ENCODE results near the gene CHAT.

The CHAT gene

DNA sequence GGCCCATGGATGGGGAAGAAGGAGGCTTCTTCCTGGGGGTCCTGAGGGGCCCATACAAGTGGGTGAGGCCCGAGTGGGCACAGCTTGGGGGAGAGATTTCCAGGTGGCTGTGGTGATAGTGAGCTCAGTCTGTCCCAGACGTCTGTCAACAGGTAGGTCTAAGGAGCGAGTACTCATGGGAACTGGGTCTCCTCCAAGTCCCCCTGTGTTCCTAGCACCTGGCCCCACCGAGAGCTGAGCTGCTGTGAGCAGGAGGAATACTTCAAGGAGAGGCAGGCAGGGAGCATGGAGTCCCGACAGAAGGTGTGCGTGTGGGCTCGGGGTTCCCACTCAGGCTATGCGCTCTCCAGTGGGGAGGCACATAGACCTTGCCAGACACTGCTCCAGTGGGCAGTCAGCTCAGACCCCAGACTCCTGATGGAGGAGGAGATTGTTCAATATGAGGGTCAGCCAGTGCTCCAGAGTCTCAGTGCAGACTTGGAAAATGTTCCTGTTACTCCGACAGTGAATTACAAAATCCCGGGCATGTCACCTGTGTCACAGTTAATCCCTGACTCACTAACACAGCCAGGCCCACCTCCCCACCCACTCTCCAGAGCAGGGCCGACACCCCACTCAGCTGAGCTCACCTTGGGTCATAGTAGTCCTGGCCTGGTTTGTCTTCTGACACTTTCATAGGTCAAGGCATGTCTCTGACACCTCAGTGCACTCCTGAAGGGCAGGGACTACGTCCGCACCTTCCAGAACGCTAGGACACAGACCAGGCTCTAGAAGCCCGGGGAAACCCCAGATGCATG lies 37.4 kb downstream of the CHAT start:
- TF ChIP-seq, protein P1, sequence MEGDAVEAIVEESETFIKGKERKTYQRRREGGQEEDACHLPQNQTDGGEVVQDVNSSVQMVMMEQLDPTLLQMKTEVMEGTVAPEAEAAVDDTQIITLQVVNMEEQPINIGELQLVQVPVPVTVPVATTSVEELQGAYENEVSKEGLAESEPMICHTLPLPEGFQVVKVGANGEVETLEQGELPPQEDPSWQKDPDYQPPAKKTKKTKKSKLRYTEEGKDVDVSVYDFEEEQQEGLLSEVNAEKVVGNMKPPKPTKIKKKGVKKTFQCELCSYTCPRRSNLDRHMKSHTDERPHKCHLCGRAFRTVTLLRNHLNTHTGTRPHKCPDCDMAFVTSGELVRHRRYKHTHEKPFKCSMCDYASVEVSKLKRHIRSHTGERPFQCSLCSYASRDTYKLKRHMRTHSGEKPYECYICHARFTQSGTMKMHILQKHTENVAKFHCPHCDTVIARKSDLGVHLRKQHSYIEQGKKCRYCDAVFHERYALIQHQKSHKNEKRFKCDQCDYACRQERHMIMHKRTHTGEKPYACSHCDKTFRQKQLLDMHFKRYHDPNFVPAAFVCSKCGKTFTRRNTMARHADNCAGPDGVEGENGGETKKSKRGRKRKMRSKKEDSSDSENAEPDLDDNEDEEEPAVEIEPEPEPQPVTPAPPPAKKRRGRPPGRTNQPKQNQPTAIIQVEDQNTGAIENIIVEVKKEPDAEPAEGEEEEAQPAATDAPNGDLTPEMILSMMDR (conservative IDR thresholded peaks at IDR 0.05) = no peak
- no peak overlapping the region for H3K27ac ChIP-seq

GRCh38 chr10:49651917-49652316 lies 38.1 kb downstream of the CHAT start:
- TF ChIP-seq, protein P1 (conservative IDR thresholded peaks at IDR 0.05) = no peak
- H3K27ac ChIP-seq = no peak overlapping the region

- TF ChIP-seq, protein P1 (conservative IDR thresholded peaks at IDR 0.05) = no peak
- H3K27ac ChIP-seq = no peak overlapping the region
Observed at GRCh38 chr10:49652421-49653272, 38.8 kb downstream of the CHAT start.

GRCh38 chr10:49653273-49653929 lies 39.6 kb downstream of the CHAT start:
- no peak overlapping the region for H3K27ac ChIP-seq
- TF ChIP-seq, protein P1 (conservative IDR thresholded peaks at IDR 0.05) = no peak

GRCh38 chr10:49654036-49654693 lies 40.3 kb downstream of the CHAT start:
- no peak overlapping the region for H3K27ac ChIP-seq
- TF ChIP-seq, protein P1 (conservative IDR thresholded peaks at IDR 0.05) = no peak

- no peak overlapping the region for H3K27ac ChIP-seq
- TF ChIP-seq, protein P1 (conservative IDR thresholded peaks at IDR 0.05) = no peak
Observed at GRCh38 chr10:49655099-49655498, 41.3 kb downstream of the CHAT start.

Measured in VCaP (cell line).